Gastroesophageal sphincter (tissue), 4 donors: Measurements from ENCODE around the gene ZNF804B. TPM values are rescaled to one million over a fixed set of nuclear protein-coding genes. Genes with fewer than 3 reads are reported as not detected.
A peak's percentile ranks its signal among the peaks of the same experiment; 100 is the strongest.

Source experiments
- ATAC-seq: fragments of 150-250 bp; one replicate; pipeline ENCODE4 v1.9.1; 2016; ENCODE audit warnings: mild to moderate bottlenecking, moderate library complexity
- H3K27ac ChIP-seq, 4 donors: fragments of 200-600 bp; sonication (generic) in 3 of 4; 1 replicate in 3 of 4; 2 replicates in 1 of 4; pipeline ENCODE4 v1.5.1; 2016 to 2019
- H3K27me3 ChIP-seq: fragments of 200-600 bp; sonication (generic); one replicate; pipeline ENCODE4 v1.5.1; 2019
- H3K36me3 ChIP-seq, 2 donors: fragments of 200-600 bp; sonication (generic); one replicate each; pipeline ENCODE4 v1.5.1; 2019; ENCODE audit warnings: control low read depth in 1 of 2
- H3K4me1 ChIP-seq, 3 donors: fragments of 200-600 bp; sonication (generic); 1 replicate in 2 of 3; 2 replicates in 1 of 3; pipeline ENCODE4 v1.5.1; 2016 to 2019; ENCODE audit warnings: control low read depth in 2 of 3
- H3K4me3 ChIP-seq, 2 donors: fragments of 200-600 bp; sonication (generic); one replicate each; pipeline ENCODE4 v1.5.1; 2019; ENCODE audit warnings: mild to moderate bottlenecking in 1 of 2, moderate library complexity in 1 of 2
- H3K9me3 ChIP-seq, 3 donors: fragments of 200-600 bp; sonication (generic); one replicate each; pipeline ENCODE4 v1.5.1; 2017 to 2019; ENCODE audit warnings: control low read depth in 2 of 3
- CTCF ChIP-seq, 4 experiments: fragments of 200-600 bp in 2 of 4; fragments of 450-650 bp in 2 of 4; sonication (generic) in 1 of 4; IDR thresholded peaks; one replicate each; pipeline ENCODE4 v1.5.1; 2017 to 2019; ENCODE audit warnings: antibody characterized with exemption in 4 of 4, mild to moderate bottlenecking in 2 of 4, moderate library complexity in 2 of 4
- EP300 ChIP-seq: sonication (generic); formaldehyde crosslinking; IDR thresholded peaks from one replicate; pipeline ENCODE4 v1.6.1; 2017; ENCODE audit warnings: antibody characterized with exemption, mild to moderate bottlenecking
- POLR2A ChIP-seq, 2 donors: fragments of 450-650 bp; IDR thresholded peaks; one replicate each; pipeline ENCODE4 v1.6.1; 2017; ENCODE audit warnings: antibody characterized with exemption in 2 of 2, mild to moderate bottlenecking in 2 of 2, moderate library complexity in 1 of 2
- POLR2AphosphoS5 ChIP-seq: sonication (generic); formaldehyde crosslinking; IDR thresholded peaks from one replicate; pipeline ENCODE4 v1.6.1; 2017; ENCODE audit warnings: antibody characterized with exemption
- WGBS, 2 donors: methylation state at CpG; one replicate each; pipeline ENCODE4 v1.1.5; 2018; ENCODE audit warnings: low coverage in 1 of 2; 5-methylcytosine and 5-hydroxymethylcytosine counted together
- total RNA-seq, 4 donors: library from RNA; depleted of rRNA; stranded (reverse); fragments of >200 nt; gene quantifications; one replicate each; pipeline ENCODE4 v1.1.0, GENCODE V29; 2016

The ZNF804B gene
- total RNA-seq, 4 donors from 2014 or later = 0.13 TPM; not detected in 3

- Histone ChIP-seq H3K27ac (no peak overlapping the region), H3K27me3 (no peaks in the 10 kb centered on the region), H3K4me3 (no peak overlapping the region), H3K9me3 (no peaks in the 10 kb centered on the region), H3K36me3 (no peaks in the 10 kb centered on the region), H3K4me1 (no peaks in the 10 kb centered on the region)
- no peak for ATAC-seq
- TF ChIP-seq POLR2AphosphoS5 = no peak
- no peak for TF ChIP-seq POLR2A (IDR thresholded peaks at IDR 0.05)
- TF ChIP-seq CTCF (IDR thresholded peaks at IDR 0.05) = no peak
- TF ChIP-seq EP300 = no peak
These were observed 59.1 kb downstream of the ZNF804B start for GRCh38 chr7:88818552-88818951.

GRCh38 chr7:88826222-88826621 is 66.7 kb downstream of the ZNF804B start:
- Histone ChIP-seq H3K4me3 (no peak overlapping the region), H3K27me3 (no peaks in the 10 kb centered on the region), H3K4me1 (no peaks in the 10 kb centered on the region), H3K9me3 (no peaks in the 10 kb centered on the region), H3K36me3 (no peaks in the 10 kb centered on the region), H3K27ac (no peak overlapping the region)
- no peak for ATAC-seq
- no peak for TF ChIP-seq POLR2AphosphoS5
- no peak for TF ChIP-seq CTCF (IDR thresholded peaks at IDR 0.05)
- TF ChIP-seq POLR2A (IDR thresholded peaks at IDR 0.05) = no peak
- no peak for TF ChIP-seq EP300
- 62 to 72% methylated on average over 3 of the region's 3 CpGs for WGBS, 2 donors

- H3K27ac ChIP-seq = no peak overlapping the region
- WGBS, 2 donors = 35 to 62% methylated on average over 3 of the region's 3 CpGs
- TF ChIP-seq EP300 (no peak), CTCF (IDR thresholded peaks at IDR 0.05) (peak in 1 of 4 experiments; percentile 22)
- ATAC-seq = no peak
- no peaks in the 10 kb centered on the region for H3K4me1 ChIP-seq
- H3K9me3 ChIP-seq = no peaks in the 10 kb centered on the region
- no peak overlapping the region for H3K4me3 ChIP-seq
- no peaks in the 10 kb centered on the region for H3K27me3 ChIP-seq
- H3K36me3 ChIP-seq = no peaks in the 10 kb centered on the region
These were observed 75.7 kb downstream of the ZNF804B start for GRCh38 chr7:88835147-88835728.

GRCh38 chr7:88842201-88842600 is 82.7 kb downstream of the ZNF804B start:
- H3K4me3 ChIP-seq = no peak overlapping the region
- ATAC-seq = no peak
- TF ChIP-seq POLR2A (IDR thresholded peaks at IDR 0.05) (no peak), POLR2AphosphoS5 (no peak), EP300 (no peak), CTCF (IDR thresholded peaks at IDR 0.05) (no peak)

GRCh38 chr7:88845091-88845490 is 85.6 kb downstream of the ZNF804B start:
- Histone ChIP-seq H3K27ac (no peak overlapping the region), H3K36me3 (no peaks in the 10 kb centered on the region), H3K4me3 (no peak overlapping the region), H3K27me3 (no peaks in the 10 kb centered on the region), H3K9me3 (no peaks in the 10 kb centered on the region), H3K4me1 (no peaks in the 10 kb centered on the region)
- WGBS, 2 donors = 84 to 98% methylated on average over 9 to 12 of the region's 12 CpGs
- no peak for TF ChIP-seq POLR2AphosphoS5
- TF ChIP-seq POLR2A (IDR thresholded peaks at IDR 0.05) = no peak
- TF ChIP-seq CTCF (IDR thresholded peaks at IDR 0.05) = no peak
- TF ChIP-seq EP300 = no peak
- no peak for ATAC-seq

More at GRCh38 chr7:88842201-88842600, 82.7 kb downstream of the ZNF804B start:
- H3K36me3 ChIP-seq = no peaks in the 10 kb centered on the region
- no peaks in the 10 kb centered on the region for H3K4me1 ChIP-seq
- H3K27me3 ChIP-seq = no peaks in the 10 kb centered on the region
- no peak overlapping the region for H3K27ac ChIP-seq
- H3K9me3 ChIP-seq = no peaks in the 10 kb centered on the region
